ENCODE data around the gene ATXN7L1.

The ATXN7L1 gene

DNA sequence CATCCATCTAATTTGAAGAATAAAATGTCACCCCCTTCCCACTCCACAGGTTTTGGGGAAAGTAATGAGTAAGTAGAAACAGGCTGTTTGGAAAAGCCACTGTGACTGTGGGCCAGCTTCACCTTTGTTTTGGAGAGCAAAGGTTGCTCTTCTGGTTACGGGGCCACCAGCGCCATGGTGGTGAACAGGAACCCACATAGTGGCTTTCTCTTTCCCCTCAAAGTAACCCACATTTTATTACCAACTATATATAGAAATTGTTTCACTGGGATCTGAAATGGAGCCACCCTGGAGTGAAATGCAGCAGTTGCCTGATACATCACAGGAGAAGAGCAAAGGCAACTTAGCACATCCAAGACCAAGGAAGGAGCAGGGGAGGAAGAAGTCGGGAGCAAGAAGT lies 182.8 kb downstream of the ATXN7L1 start:
- TF ChIP-seq, protein P1, sequence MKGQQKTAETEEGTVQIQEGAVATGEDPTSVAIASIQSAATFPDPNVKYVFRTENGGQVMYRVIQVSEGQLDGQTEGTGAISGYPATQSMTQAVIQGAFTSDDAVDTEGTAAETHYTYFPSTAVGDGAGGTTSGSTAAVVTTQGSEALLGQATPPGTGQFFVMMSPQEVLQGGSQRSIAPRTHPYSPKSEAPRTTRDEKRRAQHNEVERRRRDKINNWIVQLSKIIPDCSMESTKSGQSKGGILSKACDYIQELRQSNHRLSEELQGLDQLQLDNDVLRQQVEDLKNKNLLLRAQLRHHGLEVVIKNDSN (IDR thresholded peaks at IDR 0.05) = no peak
- TF ChIP-seq YY1 (IDR thresholded peaks at IDR 0.05; ENCODE audit: low read depth) = no peak
- no peak for TF ChIP-seq EP300 (IDR thresholded peaks at IDR 0.05; ENCODE audit: borderline replicate concordance)
- TF ChIP-seq TAF1 (IDR thresholded peaks at IDR 0.05; ENCODE audit: low read depth) = no peak
- no peak for TF ChIP-seq TCF12 (IDR thresholded peaks at IDR 0.05; ENCODE audit: low read depth)
- no peak for TF ChIP-seq RAD21 (IDR thresholded peaks at IDR 0.05; ENCODE audit: low read depth)
- no peak for TF ChIP-seq CREB1 (IDR thresholded peaks at IDR 0.05; ENCODE audit: low read depth)
- no peak for TF ChIP-seq TEAD4 (IDR thresholded peaks at IDR 0.05)
- no peak for TF ChIP-seq FOXM1 (IDR thresholded peaks at IDR 0.05; ENCODE audit: borderline replicate concordance, low read depth)
- TF ChIP-seq, protein P2, sequence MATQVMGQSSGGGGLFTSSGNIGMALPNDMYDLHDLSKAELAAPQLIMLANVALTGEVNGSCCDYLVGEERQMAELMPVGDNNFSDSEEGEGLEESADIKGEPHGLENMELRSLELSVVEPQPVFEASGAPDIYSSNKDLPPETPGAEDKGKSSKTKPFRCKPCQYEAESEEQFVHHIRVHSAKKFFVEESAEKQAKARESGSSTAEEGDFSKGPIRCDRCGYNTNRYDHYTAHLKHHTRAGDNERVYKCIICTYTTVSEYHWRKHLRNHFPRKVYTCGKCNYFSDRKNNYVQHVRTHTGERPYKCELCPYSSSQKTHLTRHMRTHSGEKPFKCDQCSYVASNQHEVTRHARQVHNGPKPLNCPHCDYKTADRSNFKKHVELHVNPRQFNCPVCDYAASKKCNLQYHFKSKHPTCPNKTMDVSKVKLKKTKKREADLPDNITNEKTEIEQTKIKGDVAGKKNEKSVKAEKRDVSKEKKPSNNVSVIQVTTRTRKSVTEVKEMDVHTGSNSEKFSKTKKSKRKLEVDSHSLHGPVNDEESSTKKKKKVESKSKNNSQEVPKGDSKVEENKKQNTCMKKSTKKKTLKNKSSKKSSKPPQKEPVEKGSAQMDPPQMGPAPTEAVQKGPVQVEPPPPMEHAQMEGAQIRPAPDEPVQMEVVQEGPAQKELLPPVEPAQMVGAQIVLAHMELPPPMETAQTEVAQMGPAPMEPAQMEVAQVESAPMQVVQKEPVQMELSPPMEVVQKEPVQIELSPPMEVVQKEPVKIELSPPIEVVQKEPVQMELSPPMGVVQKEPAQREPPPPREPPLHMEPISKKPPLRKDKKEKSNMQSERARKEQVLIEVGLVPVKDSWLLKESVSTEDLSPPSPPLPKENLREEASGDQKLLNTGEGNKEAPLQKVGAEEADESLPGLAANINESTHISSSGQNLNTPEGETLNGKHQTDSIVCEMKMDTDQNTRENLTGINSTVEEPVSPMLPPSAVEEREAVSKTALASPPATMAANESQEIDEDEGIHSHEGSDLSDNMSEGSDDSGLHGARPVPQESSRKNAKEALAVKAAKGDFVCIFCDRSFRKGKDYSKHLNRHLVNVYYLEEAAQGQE (IDR thresholded peaks at IDR 0.05; ENCODE audit: low read depth) = no peak
- TF ChIP-seq NFIC (IDR thresholded peaks at IDR 0.05) = no peak

DNA sequence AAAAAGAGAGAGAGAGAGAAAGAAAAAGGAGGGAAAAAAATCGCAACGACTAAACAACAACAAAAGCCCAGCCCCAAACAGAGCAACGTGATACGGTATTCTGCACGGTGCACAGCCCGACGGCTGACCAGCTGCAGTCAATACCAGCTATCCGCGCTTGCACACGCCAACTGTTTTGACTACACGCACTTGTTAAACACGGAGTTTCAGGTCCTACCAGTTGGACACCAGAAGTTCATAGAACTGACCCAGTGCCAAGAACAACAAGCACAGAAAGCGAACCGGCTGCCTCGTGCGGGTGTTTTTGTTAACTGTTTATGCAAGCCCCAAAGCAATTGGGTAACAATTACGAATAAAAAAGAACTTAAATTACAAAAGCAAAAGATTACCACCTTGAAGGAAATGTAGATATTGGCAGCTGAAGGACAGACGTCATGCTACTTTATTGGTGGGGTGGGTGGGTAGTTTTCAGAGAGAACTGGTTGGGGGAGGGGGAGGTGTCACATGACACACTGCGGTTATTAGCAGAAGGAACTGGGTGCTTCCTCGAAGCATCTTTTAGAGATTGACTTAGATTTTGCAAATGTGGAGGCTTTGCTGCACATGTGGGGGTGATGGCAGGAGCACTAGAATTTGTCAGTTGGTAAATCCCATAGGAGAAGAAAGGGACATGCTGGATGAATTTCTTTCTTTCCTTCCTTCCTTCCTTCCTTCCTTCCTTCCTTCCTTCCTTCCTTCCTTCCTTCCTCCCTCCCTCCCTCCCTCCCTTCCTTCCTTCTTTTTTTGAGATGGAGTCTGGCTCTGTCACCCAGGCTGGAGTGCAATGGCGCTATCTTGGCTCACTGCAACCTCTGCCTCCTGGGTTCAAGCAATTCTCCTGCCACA lies 184.5 kb downstream of the ATXN7L1 start:
- TF ChIP-seq, protein P1 (IDR thresholded peaks at IDR 0.05) = peak; percentile 22; the same call in 1 of the 2 replicates
- no peak for TF ChIP-seq CREB1 (IDR thresholded peaks at IDR 0.05; ENCODE audit: low read depth)

DNA sequence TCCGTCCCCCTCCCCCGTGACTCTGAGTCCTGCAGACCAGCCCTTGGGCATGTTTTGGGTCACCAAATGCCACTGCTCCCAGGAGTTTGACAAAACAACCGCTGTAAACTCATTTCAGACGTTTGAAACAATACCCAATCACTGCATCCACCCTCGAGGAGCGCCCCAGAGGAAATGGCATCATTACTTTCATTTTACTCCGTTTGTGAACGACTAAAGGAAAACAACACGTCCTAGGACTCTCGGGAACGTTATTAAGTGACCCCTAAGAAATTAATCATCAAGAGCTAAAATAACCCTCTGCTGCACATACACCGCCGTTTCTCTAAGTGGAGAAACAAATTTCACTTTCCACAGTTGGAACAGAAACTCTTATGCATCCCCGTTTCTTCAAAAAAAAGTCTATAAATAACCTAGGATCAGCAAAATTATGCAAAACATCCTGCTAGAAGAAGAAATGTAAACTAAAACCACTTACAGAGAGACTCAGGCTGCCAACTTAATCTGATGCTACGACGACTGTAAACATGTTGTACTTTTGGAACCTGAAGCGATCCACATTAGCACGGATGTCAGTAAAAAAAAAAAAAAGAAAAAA lies 185.2 kb downstream of the ATXN7L1 start:
- TF ChIP-seq CEBPB (IDR thresholded peaks at IDR 0.05) (no peak), FOXM1 (IDR thresholded peaks at IDR 0.05; ENCODE audit: borderline replicate concordance, low read depth) (no peak), CREB1 (IDR thresholded peaks at IDR 0.05; ENCODE audit: low read depth) (no peak), TEAD4 (IDR thresholded peaks at IDR 0.05) (no peak), EGR1 (IDR thresholded peaks at IDR 0.05) (no peak)
- TF ChIP-seq, protein P2 (IDR thresholded peaks at IDR 0.05; ENCODE audit: low read depth) = no peak

DNA sequence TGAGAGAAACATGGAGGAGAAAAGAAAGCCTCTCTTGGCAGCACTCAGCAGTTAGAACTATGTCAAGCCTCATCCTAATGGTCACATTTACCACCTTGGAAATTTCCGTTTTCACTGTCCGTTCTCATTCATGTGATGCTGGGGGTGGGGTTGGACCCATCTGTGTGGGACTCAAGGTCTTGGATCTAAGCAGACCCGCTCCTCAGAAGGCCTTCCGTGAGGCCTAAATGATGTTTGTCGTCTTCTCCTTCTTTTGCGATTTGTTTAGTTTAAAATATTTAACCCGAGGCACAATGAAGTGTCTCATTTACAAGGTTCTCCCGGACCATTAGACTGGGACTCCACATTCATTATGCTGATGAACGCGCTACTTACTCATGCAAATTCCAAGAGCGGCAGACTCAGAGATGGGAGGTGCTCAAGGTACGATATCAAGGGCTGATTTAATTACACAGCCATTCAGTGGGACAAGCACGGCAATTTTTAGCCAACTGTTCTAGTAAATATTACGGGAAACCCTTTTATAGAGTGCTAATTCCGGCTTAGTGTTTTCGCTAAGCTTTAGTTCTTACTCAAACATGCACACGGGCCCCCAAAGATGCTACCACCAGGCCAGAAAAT lies 186.0 kb downstream of the ATXN7L1 start:
- TF ChIP-seq FOXM1 (IDR thresholded peaks at IDR 0.05; ENCODE audit: borderline replicate concordance, low read depth) (no peak), TAF1 (IDR thresholded peaks at IDR 0.05; ENCODE audit: low read depth) (no peak), EGR1 (IDR thresholded peaks at IDR 0.05) (no peak), ZBTB7A (IDR thresholded peaks at IDR 0.05; ENCODE audit: low read depth) (no peak), TCF12 (IDR thresholded peaks at IDR 0.05; ENCODE audit: low read depth) (no peak), RAD21 (IDR thresholded peaks at IDR 0.05; ENCODE audit: low read depth) (no peak), YY1 (IDR thresholded peaks at IDR 0.05; ENCODE audit: low read depth) (no peak), NFIC (IDR thresholded peaks at IDR 0.05) (no peak), CEBPB (IDR thresholded peaks at IDR 0.05) (no peak), TEAD4 (IDR thresholded peaks at IDR 0.05) (no peak), CREB1 (IDR thresholded peaks at IDR 0.05; ENCODE audit: low read depth) (no peak), EP300 (IDR thresholded peaks at IDR 0.05; ENCODE audit: borderline replicate concordance) (no peak)
- TF ChIP-seq, protein P3, sequence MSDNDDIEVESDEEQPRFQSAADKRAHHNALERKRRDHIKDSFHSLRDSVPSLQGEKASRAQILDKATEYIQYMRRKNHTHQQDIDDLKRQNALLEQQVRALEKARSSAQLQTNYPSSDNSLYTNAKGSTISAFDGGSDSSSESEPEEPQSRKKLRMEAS (IDR thresholded peaks at IDR 0.05) = no peak
- TF ChIP-seq, protein P2 (IDR thresholded peaks at IDR 0.05; ENCODE audit: low read depth) = no peak
- TF ChIP-seq, protein P1 (IDR thresholded peaks at IDR 0.05) = no peak

All from Ishikawa (cell line).